Right renal pelvis (tissue), 4 donors: ENCODE results near the gene FASTKD1. TPM values are rescaled to one million over a fixed set of nuclear protein-coding genes. Genes with fewer than 3 reads are reported as not detected.
A peak's percentile ranks its signal among the peaks of the same experiment; 100 is the strongest.
"Not testable (repeated sequence)": the region's sequence is repeated elsewhere in the genome, so short reads cannot be mapped to it uniquely, and the experiment has no call there.

ENCODE experiments used
- DNase-seq, 4 donors: peaks; one replicate each; pipeline ENCODE4 v3.0.0-alpha.2; 2013; ENCODE audit warnings: low read depth in 4 of 4, low spot score in 3 of 4, missing footprints in 1 of 4
- polyA plus RNA-seq, 4 donors: library from polyadenylated mRNA; unstranded; fragments of 120-200 nt; gene quantifications; one replicate each; pipeline ENCODE4 v1.2.1, GENCODE V29; 2013; ENCODE audit not compliant: insufficient read length in 4 of 4

Gene FASTKD1, protein sequence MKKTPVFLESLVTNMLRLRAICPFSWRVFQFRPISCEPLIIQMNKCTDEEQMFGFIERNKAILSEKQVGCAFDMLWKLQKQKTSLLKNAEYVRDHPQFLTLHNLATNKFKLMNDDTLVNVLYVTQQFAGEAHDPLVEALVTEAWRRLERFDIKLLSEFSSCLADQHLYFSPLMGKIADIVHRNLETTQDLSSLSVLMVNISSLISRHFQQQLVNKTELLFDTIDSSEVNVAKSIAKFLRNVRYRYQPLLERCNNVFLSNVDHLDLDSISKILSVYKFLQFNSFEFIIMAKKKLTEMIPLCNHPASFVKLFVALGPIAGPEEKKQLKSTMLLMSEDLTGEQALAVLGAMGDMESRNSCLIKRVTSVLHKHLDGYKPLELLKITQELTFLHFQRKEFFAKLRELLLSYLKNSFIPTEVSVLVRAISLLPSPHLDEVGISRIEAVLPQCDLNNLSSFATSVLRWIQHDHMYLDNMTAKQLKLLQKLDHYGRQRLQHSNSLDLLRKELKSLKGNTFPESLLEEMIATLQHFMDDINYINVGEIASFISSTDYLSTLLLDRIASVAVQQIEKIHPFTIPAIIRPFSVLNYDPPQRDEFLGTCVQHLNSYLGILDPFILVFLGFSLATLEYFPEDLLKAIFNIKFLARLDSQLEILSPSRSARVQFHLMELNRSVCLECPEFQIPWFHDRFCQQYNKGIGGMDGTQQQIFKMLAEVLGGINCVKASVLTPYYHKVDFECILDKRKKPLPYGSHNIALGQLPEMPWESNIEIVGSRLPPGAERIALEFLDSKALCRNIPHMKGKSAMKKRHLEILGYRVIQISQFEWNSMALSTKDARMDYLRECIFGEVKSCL
- 10 to 100 TPM; 29.3 to 41.5 (median 32.9) TPM for polyA plus RNA-seq

DNA sequence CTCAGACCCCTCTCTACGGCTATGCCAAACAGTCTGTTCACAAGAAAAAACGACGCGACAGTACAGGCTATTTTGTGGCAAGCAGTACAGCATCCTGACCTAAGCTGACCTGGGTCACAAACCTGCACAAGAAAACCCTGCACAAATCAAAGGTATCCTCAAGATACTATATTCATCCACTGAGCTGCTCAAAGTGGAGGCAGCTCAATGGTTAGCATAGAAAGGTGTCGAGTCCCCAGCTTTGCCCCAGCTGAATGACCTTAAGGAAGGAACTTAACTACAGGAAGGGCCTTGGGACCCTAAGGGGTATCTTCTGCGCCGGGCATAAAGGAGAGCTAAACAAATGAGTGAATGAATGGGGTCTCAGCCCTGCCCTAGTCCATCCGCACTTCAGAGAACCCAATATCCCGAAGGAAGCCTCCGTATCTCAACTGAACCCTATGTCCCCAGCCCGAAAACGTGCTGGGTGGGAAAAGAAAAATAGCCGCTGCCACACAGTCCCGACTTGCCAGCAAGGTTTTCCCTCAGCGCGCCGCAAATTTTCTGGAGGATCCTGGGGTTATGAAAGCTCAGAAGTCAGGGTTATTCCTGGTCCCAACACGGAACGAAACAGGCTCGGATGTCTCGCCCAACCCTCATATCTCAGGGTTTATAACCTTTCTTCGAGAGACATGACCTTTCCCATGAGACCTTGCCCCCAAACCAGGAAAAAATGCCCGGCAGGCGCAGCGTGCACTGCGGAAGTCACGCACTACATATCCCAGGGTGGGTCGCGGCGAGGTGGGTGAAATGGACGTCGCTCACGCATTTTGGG is at the start of gene FASTKD1:
TSS of gene FASTKD1 (minus strand) at position 706 of the 814 bp plus-strand sequence. CDS start 1,836 bp downstream, outside the sequence.
- peak; percentile 74 to 84 (median 79) for DNase-seq

DNA sequence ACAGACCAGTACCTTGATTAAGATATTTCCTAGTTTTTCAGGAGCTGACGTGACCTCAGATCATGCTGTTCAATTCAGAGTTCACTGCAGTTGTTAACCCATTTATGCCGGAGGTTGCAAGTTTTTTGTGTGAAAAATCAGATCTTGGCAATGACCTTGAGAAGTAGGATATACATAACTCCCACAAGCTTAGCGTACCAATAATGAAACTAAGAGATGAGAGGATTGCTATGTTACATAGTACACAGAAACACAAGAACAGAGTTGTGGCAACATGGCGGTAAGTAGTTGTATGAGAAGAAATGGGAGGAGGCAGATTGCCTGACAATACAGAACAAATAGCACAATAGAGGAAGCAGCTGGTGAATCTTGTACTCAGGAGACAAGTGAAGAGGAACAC is 49.6 kb upstream of the FASTKD1 start:
- DNase-seq, result no peak

DNA sequence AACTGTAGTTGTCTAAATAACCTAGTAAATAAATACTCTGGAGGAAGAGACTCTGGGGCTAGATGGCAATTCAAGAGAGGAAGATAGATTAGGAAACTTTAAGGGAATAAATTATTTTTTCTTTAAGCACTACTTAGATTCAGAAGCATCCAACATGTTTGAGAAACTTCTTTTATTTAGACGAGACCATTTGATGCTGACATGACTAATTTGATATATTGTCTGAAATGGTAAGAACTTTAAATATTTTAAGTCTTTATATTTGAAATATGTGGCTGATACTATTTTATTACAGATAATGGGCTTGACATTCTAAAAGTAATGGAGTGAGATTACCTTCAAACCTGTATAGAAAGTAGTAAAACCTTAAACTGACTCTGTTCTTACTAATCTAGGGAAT is 46.8 kb upstream of the FASTKD1 start:
- DNase-seq, result no peak

DNA sequence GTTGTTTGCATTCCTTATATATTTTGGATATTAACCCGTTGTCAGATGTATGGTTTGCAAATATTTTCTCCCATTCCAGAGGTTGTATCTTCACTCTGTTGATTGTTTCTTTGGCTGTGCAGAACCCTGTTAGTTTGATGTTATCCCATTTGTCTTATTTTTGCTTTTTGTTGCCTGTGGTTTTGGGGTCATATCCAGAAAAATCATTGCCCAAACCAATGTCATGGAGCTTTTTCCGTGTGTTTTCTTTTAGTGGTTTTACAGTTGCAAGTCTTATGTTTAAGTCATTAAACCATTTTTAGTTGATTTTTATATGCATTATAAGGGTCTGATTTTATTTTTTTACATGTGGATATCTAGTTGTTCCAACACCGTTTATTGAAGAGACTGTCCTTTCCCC is 46.3 kb upstream of the FASTKD1 start:
- no peak for DNase-seq

DNA sequence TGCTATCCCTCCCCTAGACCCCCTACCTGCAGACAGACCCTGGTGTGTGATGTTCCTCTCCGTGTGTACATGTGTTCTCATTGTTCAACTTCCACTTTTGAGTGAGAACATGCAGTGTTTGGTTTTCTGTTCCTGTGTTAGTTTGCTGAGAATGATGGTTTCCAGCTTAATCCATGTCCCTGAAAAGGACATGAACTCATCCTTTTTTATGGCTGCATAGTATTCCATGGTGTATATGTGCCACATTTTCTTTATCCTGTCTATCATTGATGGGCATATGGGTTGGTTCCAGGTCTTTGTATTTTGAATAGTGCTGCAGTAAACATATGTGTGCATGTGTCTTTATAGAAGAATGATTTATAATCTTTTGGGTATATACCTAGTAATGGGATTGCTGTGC is 42.3 kb upstream of the FASTKD1 start:
- not testable (repeated sequence) for DNase-seq

DNA sequence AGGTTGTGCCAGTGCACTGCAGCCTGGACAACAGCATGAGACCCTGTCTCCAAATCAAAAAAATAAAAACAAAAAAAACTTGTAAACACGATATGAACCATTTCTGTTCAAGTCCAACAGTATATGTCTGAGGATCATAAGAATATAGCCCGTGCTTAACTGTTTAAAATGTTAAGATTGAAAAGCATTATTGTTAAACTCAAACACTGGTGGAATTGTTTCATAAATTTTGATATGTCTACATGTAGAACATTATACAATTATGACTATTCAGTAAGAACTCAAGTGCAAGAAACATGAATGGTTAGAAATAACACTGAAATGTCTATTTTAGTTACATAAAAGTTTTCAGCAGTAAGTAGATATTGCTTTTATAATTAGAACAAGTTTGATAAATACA is 40.2 kb upstream of the FASTKD1 start:
- no peak for DNase-seq

DNA sequence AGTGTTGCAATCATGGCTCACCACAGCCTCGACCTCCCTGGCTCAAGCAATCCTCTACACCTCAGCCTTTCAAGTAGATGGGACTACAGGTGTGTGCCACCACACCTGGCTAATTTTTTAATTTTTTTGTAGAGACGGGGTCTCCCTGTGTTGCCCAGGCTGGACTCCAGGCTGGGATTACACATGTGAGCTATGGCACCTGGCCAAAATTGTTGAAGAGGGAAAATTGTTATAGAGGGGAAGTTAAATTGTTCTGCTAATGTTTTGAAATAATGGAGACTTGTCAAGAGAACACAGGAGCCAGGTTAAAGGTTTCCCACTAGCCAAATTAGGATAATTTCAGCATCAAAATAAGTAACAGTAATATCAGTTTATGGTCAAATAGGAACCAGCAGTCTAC is 35.6 kb upstream of the FASTKD1 start:
- DNase-seq, result no peak

DNA sequence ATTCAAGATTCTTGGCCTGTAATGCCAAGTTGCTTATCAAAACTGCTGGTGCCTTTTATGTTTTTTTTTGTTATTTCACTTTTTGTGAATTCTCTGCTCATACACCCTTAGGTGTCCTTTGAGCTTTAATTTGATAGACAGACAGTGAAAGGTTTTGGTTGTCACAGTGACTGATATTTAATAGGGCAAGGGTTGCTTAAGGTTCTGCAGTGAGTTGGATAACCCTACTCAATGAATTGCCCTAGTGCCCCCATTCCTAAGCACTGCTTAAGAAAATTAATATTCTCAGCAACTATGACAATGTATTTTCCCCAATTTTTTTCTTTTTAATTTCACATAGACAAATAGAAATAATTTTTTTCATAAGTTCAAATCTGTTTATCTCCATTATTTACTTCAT is 25.9 kb upstream of the FASTKD1 start:
- no peak for DNase-seq

DNA sequence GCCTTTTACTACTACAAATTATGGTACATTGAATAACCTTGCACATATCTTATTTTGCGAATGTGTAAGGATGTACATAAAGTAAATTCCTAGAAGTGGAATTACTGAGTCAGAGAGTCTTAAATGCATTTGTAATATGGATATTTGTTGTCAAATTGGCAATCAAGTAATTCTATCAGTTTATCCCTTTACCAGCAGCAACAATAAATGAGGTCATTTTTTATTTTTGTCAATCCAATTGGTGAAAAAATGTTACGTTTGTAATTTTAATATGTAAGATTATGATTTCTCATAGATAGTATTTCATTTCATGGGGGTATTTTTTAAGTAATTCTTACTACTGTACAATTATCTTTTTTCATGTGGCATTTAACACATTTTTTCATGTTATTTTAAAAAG is 25.3 kb upstream of the FASTKD1 start:
- no peak for DNase-seq

DNA sequence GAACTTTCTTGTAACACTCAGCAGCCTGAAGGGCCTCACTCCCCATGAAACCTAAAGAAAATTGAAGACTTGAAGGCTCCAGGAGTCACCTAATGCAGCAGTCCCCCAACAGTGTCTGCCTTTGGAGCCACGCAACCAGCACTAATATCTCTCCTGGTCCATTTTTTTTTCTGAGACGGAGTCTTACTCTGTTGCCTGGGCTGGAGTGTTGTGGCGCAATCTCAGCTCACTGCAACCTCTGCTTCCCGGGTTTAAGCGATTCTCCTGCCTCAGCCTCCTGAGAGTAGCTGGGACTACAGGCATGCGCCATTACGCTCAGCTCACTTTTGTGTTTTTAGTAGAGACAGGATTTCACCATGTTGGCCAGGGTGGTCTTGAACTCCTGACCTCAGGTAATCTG is 22.9 kb upstream of the FASTKD1 start:
- DNase-seq, result not testable (repeated sequence)

DNA sequence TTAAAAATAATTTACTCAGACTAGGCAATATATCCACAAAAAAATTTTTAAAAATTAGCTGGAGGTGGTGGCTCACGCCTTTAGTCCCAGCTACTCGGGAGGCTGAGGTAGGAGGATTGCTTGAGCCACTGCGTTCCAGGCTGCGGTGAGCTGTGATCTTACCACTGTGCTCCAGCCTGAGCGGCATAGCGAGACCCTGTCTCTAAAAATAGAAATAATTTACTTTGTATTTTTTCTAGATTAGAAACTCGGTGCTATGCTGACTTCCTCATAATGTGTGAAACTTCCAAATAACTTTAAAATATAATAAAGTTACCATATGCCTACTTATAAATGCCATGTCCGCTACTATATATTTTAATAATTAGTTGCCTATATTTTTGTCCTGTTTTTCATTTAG is 17.1 kb upstream of the FASTKD1 start:
- no peak for DNase-seq

DNA sequence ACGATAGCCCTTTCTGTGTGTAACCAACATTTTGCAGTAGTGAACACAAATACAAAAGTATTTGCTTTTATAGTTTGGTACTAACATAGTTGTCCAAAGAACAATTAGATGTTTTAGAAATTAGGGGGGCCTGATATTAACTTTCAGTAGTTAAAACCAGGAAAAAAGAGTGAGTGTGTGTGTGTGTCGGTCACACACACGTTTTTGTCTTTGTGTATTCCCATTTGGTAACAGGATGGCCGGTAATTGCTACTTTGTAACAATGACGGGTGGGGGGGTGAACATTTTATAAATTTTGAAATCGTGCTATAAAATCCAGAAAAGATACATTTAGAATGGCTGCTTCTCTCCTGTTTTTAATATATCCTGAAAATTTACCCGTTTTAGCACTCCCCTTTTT is 12.0 kb upstream of the FASTKD1 start:
- DNase-seq, result no peak

DNA sequence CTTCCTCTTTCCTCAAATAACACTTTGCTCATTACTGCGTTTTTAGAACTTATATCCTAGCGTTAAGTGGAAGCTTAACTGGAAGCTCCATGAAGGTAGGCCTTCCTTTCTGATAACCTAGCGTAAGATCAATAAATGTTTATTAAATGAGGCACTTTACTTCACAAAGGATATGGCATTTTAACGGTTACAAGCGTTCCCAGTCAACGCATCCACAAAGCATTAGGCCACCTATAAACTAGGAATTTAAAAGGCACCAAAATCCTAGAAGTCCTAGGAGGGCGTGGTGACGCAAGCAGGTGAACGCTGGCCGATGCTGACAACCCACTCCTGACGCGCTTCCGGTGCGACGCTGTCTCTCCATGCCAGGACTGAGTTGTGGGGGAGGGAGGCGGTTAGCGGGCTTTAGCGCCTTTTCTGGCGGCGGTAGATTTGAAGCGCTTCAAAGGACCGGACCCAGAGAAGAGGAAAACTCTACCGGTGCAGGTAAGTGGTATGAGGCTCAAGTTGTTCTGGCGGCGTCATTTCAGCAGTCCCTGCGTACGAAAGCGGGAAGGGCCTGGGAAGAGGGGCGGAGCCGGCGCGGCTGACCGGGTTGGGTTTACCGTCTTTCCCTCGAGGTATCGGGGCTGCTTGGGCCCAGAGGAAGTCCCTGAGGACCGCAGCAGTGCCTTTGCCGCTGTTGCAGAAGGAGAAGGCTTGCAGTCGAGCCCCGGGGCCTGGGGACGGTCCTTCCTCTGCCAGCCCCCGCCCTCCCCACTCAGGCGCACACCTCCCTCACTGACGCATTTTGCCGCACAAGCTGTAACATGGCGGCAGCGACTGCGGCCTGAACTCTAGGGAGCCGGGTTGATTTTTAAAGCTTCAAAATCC is 10.6 kb upstream of the FASTKD1 start, which contains the start of gene PPIG:
TSS of gene PPIG (plus strand) at position 347 of the 873 bp plus-strand sequence. CDS start 19,691 bp downstream, outside the sequence.
- peak; percentile 88 to 92 (median 92) for DNase-seq

DNA sequence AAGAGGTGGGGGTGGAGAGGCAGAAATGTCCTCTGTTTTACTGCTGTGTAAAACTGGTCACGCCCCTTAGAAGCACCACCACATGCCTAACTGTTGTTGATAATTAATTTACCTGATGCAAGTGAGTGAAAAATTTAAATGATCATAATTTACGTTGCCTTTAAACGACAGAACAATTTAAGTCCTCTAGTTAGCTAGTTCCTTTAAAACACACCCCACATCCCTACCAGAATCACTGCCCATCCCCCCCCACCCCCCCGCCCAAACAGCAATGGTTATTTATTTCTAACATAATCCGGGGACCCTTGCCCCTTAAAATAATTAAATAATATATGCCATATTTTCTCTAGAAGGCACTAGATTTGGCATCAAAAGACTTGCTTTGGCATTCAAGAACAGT is 9.9 kb upstream of the FASTKD1 start:
- DNase-seq, result no peak

DNA sequence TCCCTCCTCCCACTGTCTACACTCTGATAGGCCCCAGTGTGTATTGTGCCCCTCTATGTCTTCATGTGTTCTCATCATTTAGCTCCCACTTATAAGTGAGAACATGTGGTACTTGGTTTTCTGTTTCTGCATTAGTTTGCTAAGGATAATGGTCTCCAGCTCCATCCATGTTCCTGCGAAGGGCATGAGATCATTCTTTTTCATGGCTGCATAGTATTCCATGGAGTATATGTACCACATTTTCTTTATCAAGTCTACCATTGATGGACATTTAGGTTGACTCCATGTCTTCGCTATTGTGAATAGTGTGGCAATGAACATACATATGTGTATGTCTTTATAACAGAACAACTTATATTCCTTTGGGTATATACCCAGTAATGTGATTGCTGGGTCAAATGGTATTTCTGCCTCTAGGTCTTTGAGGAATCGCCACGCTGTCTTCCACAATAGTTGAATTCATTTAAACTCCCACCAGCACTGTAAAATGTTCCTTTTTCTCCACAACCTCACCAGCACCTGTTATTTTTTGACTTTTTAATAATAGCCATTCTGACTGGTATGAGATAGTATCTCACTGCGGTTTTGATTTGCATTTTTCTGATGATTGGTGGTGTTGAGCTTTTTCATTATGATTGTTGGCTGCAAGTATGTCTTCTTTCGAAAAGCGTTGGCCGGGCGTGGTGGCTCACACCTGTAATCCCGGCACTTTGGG is 9.0 kb upstream of the FASTKD1 start:
- not testable (repeated sequence) for DNase-seq

DNA sequence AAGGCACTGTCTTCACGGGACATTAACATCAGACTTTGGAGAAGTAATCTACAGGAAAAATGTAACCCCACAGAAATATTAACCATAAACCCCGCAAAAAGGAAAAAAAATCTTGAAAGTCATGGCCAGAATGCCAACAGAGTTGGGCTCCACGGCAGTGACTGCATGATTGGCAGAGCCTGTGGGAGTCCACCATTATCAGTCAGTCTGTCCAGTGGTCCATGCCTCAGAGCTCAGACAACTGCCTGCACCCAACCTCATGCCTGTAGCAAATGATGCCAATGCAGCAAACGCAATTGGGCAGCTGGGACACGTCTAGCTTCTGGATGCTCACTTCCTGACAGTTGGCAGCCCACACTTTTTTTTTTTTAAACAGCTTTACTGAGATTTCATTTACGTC is 5.4 kb upstream of the FASTKD1 start:
- no peak for DNase-seq

DNA sequence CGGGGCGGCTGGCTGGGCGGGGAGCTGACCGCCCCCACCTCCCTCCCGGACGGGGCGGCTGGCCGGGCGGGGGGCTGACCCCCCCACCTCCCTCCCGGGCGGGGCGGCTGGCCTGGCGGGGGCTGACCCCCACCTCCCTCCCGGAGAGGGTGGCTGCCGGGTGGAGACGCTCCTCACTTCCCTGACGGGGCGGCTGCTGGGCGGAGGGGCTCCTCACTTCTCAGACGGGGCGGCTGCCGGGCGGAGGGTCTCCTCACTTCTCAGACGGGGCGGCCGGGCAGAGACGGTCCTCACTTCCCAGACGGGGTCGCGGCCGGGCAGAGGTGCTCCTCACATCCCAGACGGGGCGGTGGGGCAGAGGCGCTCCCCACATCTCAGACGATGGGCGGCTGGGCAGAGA is 1.6 kb upstream of the FASTKD1 start:
- DNase-seq, result not testable (repeated sequence)

DNA sequence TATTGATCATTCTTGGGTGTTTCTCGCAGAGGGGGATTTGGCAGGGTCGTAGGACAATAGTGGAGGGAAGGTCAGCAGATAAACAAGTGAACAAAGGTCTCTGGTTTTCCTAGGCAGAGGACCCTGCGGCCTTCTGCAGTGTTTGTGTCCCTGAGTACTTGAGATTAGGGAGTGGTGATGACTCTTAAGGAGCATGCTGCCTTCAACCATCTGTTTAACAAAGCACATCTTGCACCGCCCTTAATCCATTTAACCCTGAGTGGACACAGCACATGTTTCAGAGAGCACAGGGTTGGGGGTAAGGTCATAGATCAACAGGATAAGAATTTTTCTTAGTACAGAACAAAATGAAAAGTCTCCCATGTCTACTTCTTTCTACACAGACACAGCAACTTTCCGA is 874 bp upstream of the FASTKD1 start:
- DNase-seq, result not testable (repeated sequence)

DNA sequence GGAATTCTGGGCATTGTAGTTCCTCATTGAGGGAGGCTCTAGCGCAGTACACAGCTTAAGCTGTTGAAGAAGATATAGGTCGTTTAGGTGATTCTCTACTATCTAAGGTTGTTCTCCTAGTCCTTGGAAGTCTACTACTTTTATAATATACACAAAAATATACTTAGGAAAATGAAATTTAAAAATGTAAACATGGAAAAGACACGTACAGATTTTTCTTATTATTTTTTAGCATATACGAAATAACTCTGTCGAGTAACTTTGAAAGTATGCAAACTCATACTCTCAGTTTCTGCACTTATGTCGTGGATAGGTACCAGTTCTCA is 272 bp upstream of the FASTKD1 start:
- DNase-seq, result no peak
